ENCODE measurements around the gene SLC6A6. TPM values are rescaled to one million over a fixed set of nuclear protein-coding genes. Genes with fewer than 3 reads are reported as not detected.

Gene SLC6A6
- total RNA-seq, 4 donors from 2014 or later: 34.4 to 166 (median 55.2) TPM

DNA sequence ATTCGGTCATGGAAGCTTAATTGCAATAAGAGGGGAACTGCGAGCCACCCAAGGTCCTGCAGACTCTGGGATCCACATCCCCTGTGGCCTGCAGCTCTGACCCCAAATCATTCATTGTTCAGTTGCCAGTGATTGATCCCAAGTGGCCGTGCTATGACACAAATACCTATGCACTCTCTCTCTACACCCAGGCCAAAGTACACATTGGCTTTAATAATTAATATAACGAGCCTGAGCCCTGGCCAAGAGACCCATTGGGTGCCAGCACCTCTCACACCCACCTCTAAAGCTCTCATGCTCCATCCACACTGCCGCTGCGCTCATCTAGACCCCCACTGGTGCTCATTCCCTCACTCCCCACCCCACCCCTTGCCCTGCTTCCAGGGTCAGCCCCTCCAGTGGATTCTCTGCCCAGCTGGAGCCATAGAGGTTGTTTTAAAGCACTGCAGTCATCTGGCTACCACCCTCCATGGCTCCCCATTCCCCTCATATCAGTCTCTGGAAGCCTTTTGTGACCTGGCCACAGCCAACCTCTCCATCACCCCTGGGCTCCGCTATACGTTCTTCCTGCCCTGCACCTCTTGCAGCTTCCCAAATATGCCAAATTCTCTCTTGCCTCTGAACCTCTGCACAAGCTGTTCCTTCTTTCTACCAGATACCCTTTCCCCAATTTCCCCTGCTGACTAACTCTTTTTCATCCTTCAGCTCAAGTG lies 37.7 kb upstream of the SLC6A6 start:
- 91 to 92% methylated on average over 8 of the region's 8 CpGs for WGBS, 2 donors
- H3K4me3 ChIP-seq (ENCODE audit: low read depth, poor library complexity, severe bottlenecking): no peak overlapping the region
- intact Hi-C loops (cut with DNase I; ENCODE audit: low total_unique reads): no loop called here
- no peak for TF ChIP-seq POLR2A (IDR thresholded peaks at IDR 0.05)
- TF ChIP-seq, protein P1, sequence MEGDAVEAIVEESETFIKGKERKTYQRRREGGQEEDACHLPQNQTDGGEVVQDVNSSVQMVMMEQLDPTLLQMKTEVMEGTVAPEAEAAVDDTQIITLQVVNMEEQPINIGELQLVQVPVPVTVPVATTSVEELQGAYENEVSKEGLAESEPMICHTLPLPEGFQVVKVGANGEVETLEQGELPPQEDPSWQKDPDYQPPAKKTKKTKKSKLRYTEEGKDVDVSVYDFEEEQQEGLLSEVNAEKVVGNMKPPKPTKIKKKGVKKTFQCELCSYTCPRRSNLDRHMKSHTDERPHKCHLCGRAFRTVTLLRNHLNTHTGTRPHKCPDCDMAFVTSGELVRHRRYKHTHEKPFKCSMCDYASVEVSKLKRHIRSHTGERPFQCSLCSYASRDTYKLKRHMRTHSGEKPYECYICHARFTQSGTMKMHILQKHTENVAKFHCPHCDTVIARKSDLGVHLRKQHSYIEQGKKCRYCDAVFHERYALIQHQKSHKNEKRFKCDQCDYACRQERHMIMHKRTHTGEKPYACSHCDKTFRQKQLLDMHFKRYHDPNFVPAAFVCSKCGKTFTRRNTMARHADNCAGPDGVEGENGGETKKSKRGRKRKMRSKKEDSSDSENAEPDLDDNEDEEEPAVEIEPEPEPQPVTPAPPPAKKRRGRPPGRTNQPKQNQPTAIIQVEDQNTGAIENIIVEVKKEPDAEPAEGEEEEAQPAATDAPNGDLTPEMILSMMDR (IDR thresholded peaks at IDR 0.05): no peak
- DNase-seq (ENCODE audit: low spot score in 2 of 2): no peak

DNA sequence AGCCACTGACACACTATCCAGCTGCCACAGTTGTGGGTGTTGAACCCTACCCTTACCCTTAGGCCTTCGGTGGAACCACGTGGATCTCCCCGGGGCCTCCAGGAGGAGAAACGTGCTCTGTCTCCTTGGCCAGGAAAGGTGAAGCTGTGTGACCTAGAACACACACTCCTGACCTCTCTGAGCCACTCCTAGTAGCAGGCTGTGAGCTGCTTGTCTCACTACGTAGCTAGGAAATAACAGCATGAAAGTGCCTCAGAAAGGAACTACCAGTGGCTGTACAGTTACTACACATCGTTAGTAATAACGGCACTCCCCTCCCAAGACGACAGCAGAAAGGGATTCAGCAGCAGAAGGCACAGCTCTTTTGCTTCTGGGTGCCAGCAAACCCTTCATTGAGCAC lies 36.2 kb upstream of the SLC6A6 start:
- 42 to 65% methylated on average over 8 of the region's 8 CpGs for WGBS, 2 donors
- intact Hi-C loops (cut with DNase I; ENCODE audit: low total_unique reads): no loop called here
- H3K4me3 ChIP-seq (ENCODE audit: low read depth, poor library complexity, severe bottlenecking): no peak overlapping the region
- DNase-seq (ENCODE audit: low spot score in 2 of 2): no peak
- TF ChIP-seq, protein P1 (IDR thresholded peaks at IDR 0.05): no peak
- no peak for TF ChIP-seq POLR2A (IDR thresholded peaks at IDR 0.05)

DNA sequence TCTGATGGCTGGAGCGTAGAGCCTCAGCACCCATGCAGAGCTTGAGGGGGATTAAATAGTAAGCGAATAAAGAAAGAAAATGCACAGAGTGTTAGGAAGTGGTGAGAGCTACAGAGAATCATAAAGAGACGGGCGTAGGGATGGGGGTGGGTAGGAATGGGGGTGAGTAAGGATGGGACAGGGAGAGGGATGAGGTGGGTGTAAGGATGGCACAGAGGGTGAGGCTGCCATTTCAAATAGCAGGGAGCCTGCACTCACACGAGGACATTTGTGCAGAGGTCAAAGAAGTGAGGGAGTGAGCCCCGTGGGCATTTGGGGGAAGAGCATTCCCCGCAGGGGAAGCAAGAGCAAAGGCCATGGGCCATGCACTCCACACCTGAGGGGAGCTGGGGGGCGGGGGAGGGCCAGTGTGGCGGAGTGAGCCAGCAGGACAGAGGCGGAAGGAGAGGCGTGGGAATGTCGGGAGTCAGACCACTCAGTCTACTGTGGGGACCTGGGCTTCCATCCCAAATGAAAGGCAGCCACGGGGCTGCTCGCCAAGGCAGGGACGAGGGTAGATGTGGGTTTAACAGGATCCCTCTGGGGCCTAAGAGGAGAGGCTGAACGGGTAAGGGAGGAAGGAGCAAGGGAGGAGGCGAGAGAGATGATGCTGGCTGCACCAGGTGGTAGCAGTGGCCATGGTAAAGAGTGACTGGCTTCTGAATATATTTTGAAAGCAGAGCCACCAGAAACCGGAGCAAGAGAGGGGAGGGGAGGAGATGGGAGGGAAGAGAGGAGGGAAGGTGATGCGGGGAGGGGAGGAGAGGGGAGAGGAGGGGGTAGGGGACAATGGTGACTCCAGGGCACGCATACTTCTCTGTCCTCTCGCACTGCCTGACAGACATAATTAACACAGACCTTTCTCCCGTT lies 35.2 kb upstream of the SLC6A6 start:
- WGBS, 2 donors: 64 to 67% methylated on average over 22 of the region's 22 CpGs
- no peak overlapping the region for H3K4me3 ChIP-seq (ENCODE audit: low read depth, poor library complexity, severe bottlenecking)
- intact Hi-C loops (cut with DNase I; ENCODE audit: low total_unique reads): no loop called here
- no peak for TF ChIP-seq POLR2A (IDR thresholded peaks at IDR 0.05)
- TF ChIP-seq, protein P1 (IDR thresholded peaks at IDR 0.05): no peak
- no peak for DNase-seq (ENCODE audit: low spot score in 2 of 2)

DNA sequence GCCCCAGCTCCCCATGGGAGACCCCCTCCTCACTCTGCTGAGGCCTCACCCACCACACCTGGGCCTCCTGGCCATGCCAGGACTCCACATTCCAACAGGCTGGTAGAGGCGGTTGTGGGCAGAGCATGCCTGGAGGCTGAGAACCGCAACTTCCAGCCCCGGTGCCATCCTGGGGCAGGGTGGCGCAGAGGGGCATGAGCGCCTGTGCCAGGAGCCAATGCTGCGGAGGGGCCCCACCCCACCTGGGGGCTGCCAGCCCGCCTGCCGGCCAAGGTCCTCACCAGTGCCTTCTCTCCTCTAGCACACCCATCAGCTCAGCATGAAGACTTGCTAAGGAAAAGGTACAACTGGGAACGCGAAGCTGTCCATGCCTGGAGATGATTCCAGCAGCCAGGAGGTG lies 34.3 kb upstream of the SLC6A6 start:
- 46 to 73% methylated on average over 5 to 9 of the region's 10 CpGs for WGBS, 2 donors
- intact Hi-C loops (cut with DNase I; ENCODE audit: low total_unique reads): no loop called here
- DNase-seq (ENCODE audit: low spot score in 2 of 2): no peak
- no peak overlapping the region for H3K4me3 ChIP-seq (ENCODE audit: low read depth, poor library complexity, severe bottlenecking)
- TF ChIP-seq, protein P1 (IDR thresholded peaks at IDR 0.05): no peak
- TF ChIP-seq POLR2A (IDR thresholded peaks at IDR 0.05): no peak

DNA sequence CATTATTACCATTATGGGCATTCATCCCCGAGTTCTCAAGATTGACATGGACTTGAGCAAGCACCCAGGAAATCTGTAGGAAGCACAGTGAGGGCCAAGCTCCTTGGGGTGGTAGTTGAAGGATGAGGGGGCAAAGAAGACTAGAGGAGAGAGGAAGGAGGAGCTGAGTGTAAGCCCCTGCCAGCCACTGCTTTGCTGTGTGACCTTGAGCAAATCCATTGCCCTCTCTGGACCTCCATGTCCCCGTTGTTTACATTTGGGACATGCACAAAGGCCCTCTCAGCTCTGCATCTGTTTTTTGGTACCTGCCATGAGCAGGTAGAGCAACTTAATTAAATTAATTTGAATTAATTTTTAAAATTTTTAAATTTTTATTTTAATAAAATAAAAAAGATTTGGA lies 33.5 kb upstream of the SLC6A6 start:
- H3K4me3 ChIP-seq (ENCODE audit: low read depth, poor library complexity, severe bottlenecking): no peak overlapping the region
- 83 to 88% methylated on average over 2 of the region's 2 CpGs for WGBS, 2 donors
- TF ChIP-seq POLR2A (IDR thresholded peaks at IDR 0.05): no peak
- TF ChIP-seq, protein P1 (IDR thresholded peaks at IDR 0.05): no peak
- DNase-seq (ENCODE audit: low spot score in 2 of 2): no peak
- intact Hi-C loops (cut with DNase I; ENCODE audit: low total_unique reads): no loop called here

Measured in lower leg skin (tissue), 4 donors.